ENCODE results near the gene RHOH. TPM values are rescaled to one million over a fixed set of nuclear protein-coding genes. Genes with fewer than 3 reads are reported as not detected.

The RHOH gene
- total and polyA plus RNA-seq, 2 donors from 2014 or later, result 0.17 to 14.1 TPM

- FAIRE-seq, result no peak
- intact Hi-C loops (cut with DNase I), result no loop called here
These were observed 16.5 kb upstream of the RHOH start for GRCh38 chr4:40180356-40180755.

GRCh38 chr4:40182001-40182400 lies 14.8 kb upstream of the RHOH start:
- FAIRE-seq, result no peak
- Histone ChIP-seq H3K36me3 (ENCODE audit: control insufficient read depth in 2 of 3, insufficient read depth in 3 of 3, low read length in 3 of 3) (no peaks in the 10 kb centered on the region), H3K27me3 (ENCODE audit: control insufficient read depth, insufficient read depth, low read length) (no peaks in the 10 kb centered on the region), H3K9me3 (ENCODE audit: control insufficient read depth in 2 of 3, insufficient read depth in 1 of 3, low read length in 3 of 3) (no peaks in the 10 kb centered on the region), H3K4me1 (ENCODE audit: control insufficient read depth in 2 of 3, insufficient read depth in 2 of 3, low read depth in 1 of 3, low read length in 3 of 3) (no peaks in the 10 kb centered on the region), H3K4me3 (ENCODE audit: low read length in 3 of 3) (no peak overlapping the region), H3K27ac (ENCODE audit: low read depth in 2 of 2, low read length in 2 of 2) (no peak overlapping the region), H3K9ac (ENCODE audit: low read length in 3 of 3) (no peak overlapping the region)
- intact Hi-C loops (cut with DNase I), result no loop called here
- no peak for DNase-seq
- TF ChIP-seq CTCF (IDR thresholded peaks at IDR 0.05; ENCODE audit: borderline replicate concordance, extremely low read depth, insufficient read depth), result no peak

More at GRCh38 chr4:40180356-40180755, 16.5 kb upstream of the RHOH start:
- H3K4me3 ChIP-seq (ENCODE audit: low read length in 3 of 3), result no peak overlapping the region
- H3K9ac ChIP-seq (ENCODE audit: low read length in 3 of 3), result no peak overlapping the region
- H3K4me1 ChIP-seq (ENCODE audit: control insufficient read depth in 2 of 3, insufficient read depth in 2 of 3, low read depth in 1 of 3, low read length in 3 of 3), result no peaks in the 10 kb centered on the region
- H3K36me3 ChIP-seq (ENCODE audit: control insufficient read depth in 2 of 3, insufficient read depth in 3 of 3, low read length in 3 of 3), result no peaks in the 10 kb centered on the region
- H3K27ac ChIP-seq (ENCODE audit: low read depth in 2 of 2, low read length in 2 of 2), result no peak overlapping the region
- no peak for DNase-seq
- no peaks in the 10 kb centered on the region for H3K9me3 ChIP-seq (ENCODE audit: control insufficient read depth in 2 of 3, insufficient read depth in 1 of 3, low read length in 3 of 3)
- no peak for TF ChIP-seq CTCF (IDR thresholded peaks at IDR 0.05; ENCODE audit: borderline replicate concordance, extremely low read depth, insufficient read depth)
- H3K27me3 ChIP-seq (ENCODE audit: control insufficient read depth, insufficient read depth, low read length), result no peaks in the 10 kb centered on the region

GRCh38 chr4:40182954-40183353 lies 13.9 kb upstream of the RHOH start:
- Histone ChIP-seq H3K4me1 (ENCODE audit: control insufficient read depth in 2 of 3, insufficient read depth in 2 of 3, low read depth in 1 of 3, low read length in 3 of 3) (no peaks in the 10 kb centered on the region), H3K27ac (ENCODE audit: low read depth in 2 of 2, low read length in 2 of 2) (no peak overlapping the region), H3K36me3 (ENCODE audit: control insufficient read depth in 2 of 3, insufficient read depth in 3 of 3, low read length in 3 of 3) (no peaks in the 10 kb centered on the region), H3K27me3 (ENCODE audit: control insufficient read depth, insufficient read depth, low read length) (no peaks in the 10 kb centered on the region), H3K9me3 (ENCODE audit: control insufficient read depth in 2 of 3, insufficient read depth in 1 of 3, low read length in 3 of 3) (no peaks in the 10 kb centered on the region), H3K4me3 (ENCODE audit: low read length in 3 of 3) (no peak overlapping the region), H3K9ac (ENCODE audit: low read length in 3 of 3) (no peak overlapping the region)
- TF ChIP-seq CTCF (IDR thresholded peaks at IDR 0.05; ENCODE audit: borderline replicate concordance, extremely low read depth, insufficient read depth), result no peak
- DNase-seq, result no peak
- FAIRE-seq, result no peak
- intact Hi-C loops (cut with DNase I), result no loop called here
